Stimulated activated CD4-positive, alpha-beta T cell treated with anti-CD3 and anti-CD28 coated beads, Interleukin-4, amount 100 ng/mL, for 24 hours (primary cell): ENCODE data around the gene ARHGAP1.
"Not testable (repeated sequence)": the region's sequence is repeated elsewhere in the genome, so short reads cannot be mapped to it uniquely, and the experiment has no call there.

Source experiments
- DNase-seq: peaks from one replicate; pipeline ENCODE4 v3.0.0-alpha.2; 2020

Gene ARHGAP1

DNA sequence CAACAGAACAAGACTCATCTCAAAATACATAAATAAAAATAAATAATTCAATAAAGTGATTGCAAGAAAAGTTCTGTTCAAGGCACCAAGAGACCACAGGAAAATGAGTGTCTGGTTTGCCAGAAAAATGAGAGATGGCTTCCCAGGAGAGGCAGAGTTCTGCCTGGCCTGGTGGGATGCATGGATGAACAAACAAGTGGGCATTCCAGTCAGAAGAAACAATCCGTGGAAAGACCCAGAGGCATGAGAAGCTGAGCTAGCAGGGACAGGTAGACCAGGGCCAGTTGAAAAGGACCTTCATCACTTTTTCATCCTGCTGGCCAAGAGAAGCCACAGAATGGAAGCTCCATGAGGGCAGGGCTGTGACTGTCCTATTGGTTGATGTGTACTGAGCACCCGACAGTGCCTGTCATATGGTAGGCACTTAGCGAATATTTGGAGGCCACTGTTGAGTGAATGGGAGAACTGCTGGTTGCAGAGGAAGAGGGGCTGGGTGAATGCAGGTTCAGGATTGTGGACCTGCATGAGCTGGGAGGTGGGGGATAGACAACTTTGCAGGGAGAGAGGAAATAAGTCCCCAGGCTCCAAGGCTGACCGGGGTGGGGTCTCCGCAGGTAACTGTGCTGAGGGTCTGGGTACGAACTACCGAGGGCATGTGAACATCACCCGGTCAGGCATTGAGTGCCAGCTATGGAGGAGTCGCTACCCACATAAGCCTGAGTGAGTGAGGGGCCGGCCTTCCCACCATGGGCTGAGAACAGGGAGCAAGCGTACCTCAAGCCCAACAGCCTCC lies 22.3 kb upstream of the ARHGAP1 start:
- DNase-seq, result no peak

DNA sequence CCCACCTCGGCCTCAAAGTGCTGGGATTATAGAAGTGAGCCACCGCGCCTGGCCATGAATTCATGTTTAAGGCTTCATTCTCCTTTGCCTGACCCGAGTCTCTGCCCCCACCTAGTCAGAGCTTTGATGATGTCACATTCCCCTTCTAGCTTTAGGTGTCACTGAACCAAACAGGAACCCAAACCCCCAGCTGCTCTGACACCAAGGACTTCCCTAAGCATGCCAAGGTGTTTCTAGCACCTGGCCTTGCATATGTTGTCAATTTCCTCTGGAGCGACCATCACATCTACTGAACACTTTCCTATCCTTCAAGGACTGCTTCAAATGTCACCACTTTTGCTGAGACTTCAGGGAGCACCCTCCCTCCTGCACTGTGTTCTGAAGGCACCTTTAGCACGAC lies 20.9 kb upstream of the ARHGAP1 start:
- no peak for DNase-seq

DNA sequence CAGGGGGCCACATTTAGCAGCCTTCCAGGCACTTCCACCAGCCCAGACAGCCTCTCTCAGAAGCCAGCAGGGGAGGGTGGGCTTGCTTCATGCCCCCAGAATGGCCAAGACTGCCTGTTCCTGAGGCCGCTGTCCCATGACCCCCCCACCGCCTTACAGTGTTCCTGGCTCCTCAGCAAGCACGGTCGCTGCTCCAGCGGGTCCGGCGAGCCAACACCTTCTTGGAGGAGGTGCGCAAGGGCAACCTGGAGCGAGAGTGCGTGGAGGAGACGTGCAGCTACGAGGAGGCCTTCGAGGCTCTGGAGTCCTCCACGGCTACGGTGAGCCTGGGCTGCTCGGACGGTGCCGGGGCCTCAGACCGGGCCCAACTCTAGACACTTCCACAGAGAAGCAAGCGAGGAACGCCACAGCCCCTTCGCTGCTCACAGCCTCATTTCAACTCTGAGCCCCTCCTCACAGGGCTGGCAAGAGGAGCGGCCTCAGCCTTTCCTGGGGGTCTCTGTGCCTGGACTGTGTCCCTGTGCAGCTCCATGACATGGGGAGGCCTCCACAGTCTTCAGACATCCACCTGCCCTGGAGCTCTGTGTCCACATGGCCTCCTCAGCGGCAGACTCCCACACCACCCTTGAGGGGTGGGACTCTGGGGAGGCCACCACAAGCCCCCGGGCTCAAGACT lies 19.3 kb upstream of the ARHGAP1 start:
- DNase-seq, result no peak

DNA sequence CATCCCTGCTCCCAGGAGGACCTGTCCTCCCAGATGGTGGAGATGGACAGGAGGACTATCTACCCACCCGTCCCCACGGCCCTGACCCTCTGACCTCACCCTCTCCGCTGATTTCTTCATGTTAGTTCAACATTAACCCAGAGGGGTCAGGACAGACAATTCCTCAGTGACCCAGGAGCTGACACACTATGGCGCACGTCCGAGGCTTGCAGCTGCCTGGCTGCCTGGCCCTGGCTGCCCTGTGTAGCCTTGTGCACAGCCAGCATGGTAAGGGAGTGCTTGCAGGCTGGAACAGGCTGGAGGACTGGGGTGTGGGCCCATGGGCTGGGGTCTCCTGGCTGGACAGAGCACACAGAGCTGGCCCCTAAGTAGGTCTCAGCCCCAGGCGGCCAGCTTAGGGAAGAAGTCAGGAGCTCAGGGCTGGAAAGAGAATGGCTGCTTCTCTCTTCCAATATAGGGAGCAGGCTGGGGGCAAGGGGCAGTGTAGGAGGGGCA lies 18.7 kb upstream of the ARHGAP1 start, which contains the start of gene F2:
Gene F2 (plus strand): TSS at position 166 of the 495 bp plus-strand sequence. CDS start 23 bp downstream, at position 189.
- DNase-seq, result no peak

DNA sequence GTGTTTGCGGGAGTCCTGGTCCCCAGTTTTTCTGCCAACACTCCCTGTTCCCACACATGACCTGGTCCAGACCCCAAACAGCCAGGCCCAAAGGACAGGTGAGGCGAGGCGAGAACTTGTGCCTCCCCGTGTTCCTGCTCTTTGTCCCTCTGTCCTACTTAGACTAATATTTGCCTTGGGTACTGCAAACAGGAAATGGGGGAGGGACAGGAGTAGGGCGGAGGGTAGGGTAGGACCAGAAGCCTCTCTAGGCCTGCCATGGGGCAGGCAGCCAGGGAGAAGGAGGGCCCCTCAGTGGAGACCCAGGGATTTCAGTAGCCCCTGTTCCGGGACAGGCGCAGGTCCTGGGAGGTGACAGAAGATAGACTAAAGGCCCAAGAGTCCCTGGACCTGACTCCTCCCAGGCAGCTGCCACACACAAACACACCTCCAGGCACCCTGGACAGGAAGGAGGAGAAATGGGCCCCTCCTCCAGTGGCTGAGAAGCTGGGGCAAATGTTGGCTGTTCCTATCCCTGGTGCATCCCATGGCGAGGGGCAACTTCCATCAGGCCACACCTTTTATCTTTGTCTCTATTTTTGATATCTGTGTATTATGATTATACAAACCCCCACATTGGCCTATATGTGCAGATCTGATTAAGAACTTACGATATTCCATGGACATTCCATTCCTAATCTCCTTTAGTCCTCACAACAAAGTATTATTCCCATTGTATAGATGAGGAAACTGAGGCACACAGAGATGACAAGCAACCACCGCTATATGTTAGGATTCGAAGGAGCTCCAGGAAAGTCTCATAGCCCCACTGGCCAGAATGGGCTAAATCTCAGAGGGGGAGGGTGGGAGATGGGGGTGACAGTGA lies 18.0 kb upstream of the ARHGAP1 start:
- DNase-seq, result no peak

- DNase-seq, result not testable (repeated sequence)
These were observed 17.4 kb upstream of the ARHGAP1 start for GRCh38 chr11:46717825-46718154.

DNA sequence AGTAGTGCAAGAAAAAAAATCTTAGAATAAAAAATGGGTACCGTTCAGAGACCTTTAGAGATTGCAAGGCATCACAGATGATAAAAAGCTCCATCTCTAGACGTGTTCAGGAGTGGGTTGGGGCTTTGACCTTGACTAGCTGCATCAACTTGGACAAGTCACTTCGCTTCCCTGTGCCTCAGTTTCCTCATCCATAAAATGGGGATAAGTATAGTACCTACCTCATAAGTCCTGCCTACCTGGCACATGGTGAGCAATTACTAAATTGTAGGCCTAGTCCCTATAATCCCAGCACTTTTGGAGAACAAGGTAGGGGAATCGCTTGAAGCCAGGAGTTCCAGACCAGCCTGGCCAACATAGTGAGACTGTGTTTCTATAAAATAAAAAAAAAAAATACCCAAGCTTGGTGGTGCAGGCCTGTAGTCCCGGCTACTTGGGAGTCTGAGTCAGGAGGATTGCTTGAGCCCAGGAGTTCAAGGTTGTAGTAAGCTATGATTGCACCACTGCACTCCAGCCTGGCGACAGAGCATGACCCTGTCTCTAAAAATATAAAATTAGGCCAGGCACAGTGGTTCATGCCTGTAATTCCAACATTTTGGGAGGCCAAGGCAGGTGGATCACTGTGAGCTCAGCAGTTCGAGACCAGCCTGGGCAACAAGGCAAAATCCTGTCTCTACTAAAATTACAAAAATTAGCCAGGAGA lies 12.6 kb upstream of the ARHGAP1 start:
- DNase-seq, result no peak

GRCh38 chr11:46711303-46711702 lies 10.9 kb upstream of the ARHGAP1 start:
- no peak for DNase-seq

DNA sequence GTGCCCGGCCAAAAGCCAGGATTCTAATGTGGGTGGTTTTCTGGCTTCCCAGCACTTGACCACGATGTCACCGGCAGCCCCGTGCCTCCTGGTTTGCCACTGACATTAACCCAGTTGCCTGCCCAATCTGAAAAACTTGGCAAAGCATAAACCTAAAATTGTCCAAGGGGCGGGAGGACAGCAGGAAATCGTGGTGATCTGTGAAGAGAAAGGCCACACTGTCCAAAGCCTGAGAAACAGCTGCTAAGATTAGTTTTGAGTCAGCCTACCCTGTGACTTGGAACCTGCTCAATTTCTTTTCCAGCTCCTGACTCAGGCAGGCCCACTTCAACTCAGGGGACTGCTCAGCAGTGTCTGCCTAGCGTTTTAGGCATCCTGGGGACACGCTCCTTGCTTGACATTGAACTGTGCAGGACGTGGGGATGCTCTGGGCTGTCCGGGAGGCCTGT lies 10.4 kb upstream of the ARHGAP1 start:
- no peak for DNase-seq

- not testable (repeated sequence) for DNase-seq
These were observed 8.9 kb upstream of the ARHGAP1 start for GRCh38 chr11:46709351-46709750.

DNA sequence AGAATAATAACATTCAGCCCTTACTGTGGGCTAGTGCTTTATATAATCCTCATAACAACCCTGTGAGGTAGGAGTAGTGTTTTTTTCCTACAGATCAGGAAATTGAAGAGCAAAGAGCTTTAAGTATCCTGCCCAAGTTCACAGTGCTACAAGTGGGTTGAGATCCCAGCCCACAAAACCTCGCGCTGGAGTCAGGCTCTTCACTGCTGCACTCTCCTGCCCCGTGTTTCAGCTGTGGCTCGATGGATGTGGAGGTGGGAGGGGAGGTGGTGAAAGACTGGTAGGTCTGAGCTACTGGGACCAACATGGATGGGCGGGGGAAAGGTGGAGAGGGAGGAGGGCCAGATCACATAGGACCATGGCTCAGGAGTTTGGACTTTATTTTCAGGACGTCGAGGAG lies 6.5 kb upstream of the ARHGAP1 start:
- no peak for DNase-seq

- no peak for DNase-seq
These were observed 4.8 kb upstream of the ARHGAP1 start for GRCh38 chr11:46705070-46705688.

- no peak for DNase-seq
These were observed 747 bp upstream of the ARHGAP1 start for GRCh38 chr11:46701078-46701654.

- DNase-seq, result no peak
These were observed 1.8 kb downstream of the ARHGAP1 start for GRCh38 chr11:46698597-46698996.

GRCh38 chr11:46697723-46698122 lies 2.7 kb downstream of the ARHGAP1 start:
- no peak for DNase-seq

DNA sequence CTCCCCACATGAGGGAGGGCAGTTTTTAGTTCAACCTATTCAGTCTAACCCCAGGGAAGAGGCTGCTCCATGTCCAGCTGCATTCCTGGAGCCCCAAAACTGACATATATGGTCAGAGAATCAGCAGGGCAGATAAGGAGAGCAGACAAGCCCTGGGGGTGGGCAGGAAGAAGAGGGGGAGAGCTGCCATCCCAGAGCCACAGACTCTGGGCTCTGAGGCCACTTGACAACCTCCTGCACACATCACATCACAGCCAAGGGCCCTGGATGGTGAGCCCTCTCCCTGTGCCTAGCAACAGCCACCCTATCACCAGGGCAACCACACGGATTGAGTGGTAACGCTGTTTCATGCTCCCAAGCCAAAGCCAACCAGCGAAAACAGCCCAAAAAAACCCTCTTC lies 3.1 kb downstream of the ARHGAP1 start:
- no peak for DNase-seq

GRCh38 chr11:46696212-46696558 lies 4.2 kb downstream of the ARHGAP1 start:
- DNase-seq, result no peak

DNA sequence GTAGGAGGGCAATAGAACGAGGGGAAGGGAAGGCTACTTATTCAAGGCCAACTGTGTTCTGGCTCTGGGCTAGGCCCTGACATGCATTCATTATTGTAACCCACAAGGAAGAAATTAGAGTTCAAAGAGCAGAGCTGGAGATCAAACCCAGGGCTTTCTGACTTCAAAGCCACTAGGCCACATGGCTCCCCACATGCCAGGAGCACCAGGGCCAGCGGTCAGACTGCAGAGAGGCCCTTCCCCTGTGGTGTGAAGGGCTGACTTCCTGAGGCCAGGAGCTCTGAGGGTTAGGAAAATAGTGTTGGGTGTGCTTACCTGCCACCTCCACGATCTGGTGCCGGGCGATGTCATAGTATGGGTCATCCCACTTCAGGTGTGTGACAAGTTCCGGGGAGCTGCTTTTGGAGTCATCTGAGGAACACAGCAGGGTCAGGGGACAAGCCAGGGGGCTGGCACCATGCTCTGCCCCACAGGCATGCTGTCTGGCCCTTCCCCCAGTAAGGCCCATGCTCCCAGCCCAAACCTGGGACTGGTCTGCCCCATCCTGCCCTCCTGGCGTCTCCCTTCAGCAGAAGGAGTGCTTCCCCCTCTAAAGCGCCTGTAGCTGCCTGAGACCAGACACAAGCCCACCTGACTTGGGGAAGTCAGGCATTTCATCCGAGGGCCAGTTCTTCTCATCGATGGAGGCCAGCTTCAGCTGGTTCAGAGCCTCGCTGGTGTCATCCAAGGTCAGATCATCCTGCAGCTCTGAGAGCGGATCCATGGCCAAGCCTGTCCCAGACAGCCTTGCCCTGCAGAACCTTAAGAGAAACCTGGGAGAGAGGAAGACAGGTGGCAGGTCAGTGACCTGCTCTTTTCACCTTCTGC lies 4.8 kb downstream of the ARHGAP1 start:
- no peak for DNase-seq

GRCh38 chr11:46694607-46695006 lies 5.8 kb downstream of the ARHGAP1 start:
- DNase-seq, result no peak

DNA sequence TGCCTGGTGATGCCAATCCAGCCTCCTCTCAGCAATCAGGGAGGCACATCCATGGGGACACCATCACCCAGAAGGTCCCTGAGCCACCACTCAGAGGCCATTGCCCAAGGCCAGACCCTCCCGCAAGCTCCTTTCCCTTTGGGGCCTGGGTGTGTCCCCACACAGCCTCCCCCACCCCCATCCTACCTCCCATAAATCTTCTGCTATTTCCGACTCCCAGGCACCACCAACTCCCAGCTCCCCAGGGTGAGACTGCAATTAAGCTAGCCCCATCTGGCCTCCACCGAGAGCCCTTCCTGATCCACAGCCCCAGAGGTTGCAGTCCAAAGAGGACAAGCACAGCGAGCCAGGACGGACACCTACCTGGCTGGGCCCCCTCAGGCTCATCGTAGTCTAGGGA lies 6.3 kb downstream of the ARHGAP1 start:
- DNase-seq, result no peak

DNA sequence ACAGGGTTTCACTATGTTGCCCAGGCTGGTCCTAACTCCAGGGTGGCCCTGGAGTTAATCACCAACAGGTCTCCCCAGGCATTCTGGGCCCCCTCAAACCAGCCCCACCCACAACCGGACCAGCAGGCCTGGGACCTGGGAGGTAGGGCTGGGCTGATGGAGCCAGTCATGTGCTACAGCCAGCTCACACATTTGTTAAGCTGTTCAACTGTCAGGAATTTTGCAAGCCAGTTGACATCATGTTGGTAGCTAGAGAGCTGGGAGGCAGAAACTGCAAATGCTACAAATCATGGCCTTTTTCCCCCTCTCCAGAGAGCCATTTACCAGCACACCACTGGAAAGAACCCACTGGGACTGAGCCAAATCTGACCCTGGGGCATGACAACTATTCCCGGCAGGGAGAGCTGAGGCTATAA lies 6.8 kb downstream of the ARHGAP1 start:
- DNase-seq, result no peak
